Stimulated activated CD4-positive, alpha-beta T cell treated with anti-CD3 and anti-CD28 coated beads, Interleukin-12 subunit alpha, Interleukin-12 subunit beta, amount 100 ng/mL, for 48 hours (primary cell): ENCODE measurements around the gene RNF13.

Experiments used
- DNase-seq, 3 donors: peaks; one replicate each; pipeline ENCODE4 v3.0.0-alpha.2; 2020; ENCODE audit warnings: low read depth in 2 of 3, low spot score in 1 of 3

Gene RNF13

DNA sequence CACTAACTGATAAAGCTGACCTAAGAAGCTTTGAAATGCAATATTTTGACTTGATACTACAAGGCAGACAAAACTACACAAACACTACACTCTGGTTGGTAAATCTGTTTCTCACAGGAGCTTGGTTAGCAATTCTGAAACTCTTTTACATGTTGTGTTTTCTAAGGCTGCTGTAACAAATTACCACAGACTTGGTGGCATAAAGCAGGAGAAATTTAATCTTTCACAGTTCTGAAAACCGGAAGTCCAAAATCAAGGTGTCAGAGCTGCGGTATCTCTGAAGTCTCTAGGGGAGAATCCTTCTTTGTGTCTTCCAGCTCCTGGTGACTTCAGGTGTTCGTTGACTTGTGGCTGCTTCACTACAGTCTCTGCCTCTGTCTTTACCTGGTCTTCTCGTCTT, 170.6 kb downstream of the RNF13 start:
- no peak for DNase-seq

DNA sequence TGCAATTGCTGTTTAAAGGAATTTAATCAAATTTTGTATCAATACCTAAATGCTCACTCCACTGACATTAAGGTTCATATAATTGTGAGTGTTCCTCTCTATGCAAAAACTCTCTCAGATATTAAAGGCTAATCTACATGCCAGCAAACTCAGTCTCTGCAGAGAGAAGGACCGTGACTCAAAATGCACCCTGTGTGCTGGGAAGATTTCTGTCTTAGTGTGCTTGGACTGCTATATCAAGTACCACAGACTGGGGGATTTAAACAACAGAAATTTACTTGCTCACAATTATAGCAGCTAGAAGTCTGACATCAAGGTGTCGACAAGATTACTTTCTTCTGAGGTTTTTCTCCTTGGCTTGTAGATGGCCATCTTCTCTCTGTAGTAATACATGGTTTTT, 176.3 kb downstream of the RNF13 start:
- no peak for DNase-seq

DNA sequence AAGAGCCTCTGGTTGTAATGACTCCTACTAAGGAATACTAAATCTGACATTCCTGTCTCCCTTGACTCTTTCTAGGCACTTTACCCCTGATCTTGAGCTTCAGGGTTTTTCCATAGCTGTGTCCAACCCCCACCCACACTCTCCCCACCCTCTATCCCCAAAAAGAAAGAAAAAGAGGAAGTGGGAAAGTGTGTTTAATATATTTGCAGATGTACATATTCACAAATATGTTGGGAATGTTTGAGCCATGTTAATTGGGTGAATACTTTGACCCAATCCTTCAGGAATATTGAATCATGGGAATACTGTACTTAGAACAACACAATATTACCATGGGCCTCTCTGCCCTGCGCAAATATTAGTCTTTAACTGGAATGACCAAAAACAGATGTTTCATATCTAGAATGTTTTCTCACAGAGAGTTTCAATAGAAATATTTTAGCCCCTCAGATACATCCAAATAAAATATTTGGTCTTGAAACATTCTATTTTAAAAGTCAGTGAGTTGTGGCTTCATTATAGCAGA, 177.5 kb downstream of the RNF13 start:
- no peak for DNase-seq

DNA sequence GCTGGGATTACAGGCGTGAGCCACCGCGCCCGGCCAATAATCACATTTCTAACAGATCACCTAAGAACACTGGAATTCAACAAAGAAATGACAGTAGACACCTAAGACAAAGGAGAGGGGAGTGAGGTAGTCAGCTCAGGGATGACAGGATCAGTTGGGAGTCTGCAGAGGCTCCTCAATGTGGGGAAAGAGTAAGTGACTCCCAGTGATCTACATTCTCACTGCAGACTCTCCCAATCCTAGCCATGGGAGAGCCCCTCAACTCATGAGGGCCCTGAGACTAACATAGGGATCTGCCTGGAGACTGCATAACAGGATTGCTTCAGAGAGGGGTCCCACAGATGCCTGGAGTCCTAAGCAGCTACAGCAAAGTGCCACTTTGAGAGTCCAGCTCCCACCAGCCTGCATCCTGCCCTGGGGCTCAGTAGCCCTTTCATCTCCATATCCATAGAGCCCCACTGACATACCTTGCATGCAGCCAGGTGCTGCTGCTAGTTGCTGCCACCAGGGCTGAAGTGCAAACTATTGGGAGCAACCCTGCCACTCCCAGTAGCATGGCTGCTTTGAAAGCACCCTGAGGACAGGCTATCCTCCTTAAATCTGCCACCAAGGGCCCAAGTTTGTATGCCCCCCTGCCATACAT, 179.5 kb downstream of the RNF13 start:
- no peak for DNase-seq

DNA sequence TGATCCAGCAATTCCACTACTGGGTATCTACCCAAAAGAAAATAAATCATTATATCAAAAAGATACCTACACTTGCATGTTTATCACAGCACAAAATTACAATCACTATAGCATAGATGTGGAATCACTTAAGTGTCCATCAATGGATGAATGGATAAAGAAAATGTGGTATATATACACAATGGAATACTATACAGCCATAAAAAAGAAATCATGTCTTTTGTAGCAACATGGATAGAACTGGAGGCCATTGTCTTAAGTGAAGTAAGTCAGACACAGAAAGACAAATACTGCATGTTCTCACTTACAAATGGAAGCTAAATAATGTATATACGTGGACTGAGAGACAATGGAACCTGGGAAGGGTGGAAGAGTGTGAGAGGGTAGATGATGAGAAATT, 185.9 kb downstream of the RNF13 start:
- DNase-seq, result no peak

DNA sequence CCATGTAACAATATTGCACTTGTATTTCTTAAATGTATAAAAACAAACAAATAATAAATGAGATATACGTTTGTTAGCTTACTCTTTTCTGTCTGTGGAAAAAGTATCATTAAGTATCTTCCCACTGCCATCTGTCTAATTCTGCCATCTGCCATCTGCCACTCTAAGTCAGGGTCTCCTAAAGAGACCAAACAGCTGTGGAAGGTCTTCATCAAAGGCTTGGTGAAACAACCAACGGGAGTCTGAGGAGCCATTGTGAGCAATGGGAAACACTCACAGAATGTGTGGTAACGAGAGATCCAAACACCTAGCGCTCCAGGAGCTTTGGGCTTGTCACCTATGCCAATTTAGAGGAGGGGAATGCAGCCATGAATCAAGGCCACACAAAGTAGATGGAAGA, 186.4 kb downstream of the RNF13 start:
- no peak for DNase-seq

DNA sequence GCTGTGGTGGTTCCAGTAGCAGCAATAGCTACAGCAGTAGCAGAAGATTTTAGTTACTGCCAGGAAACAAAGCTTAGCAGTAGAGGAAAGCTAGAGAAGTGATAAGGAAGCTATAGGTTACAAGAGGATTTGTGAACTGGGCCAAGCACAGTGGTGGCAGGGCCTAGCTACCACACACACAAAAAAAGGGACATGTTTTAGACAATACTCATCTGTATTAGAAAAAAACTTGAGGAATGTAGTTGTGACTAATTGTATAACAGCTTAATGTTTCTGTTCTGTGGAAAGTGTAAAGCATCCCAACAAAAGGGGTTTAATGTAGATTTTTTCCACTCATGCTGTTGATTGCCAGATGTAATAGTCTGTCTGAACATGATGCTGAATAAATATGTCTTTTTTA, 187.6 kb downstream of the RNF13 start:
- no peak for DNase-seq

DNA sequence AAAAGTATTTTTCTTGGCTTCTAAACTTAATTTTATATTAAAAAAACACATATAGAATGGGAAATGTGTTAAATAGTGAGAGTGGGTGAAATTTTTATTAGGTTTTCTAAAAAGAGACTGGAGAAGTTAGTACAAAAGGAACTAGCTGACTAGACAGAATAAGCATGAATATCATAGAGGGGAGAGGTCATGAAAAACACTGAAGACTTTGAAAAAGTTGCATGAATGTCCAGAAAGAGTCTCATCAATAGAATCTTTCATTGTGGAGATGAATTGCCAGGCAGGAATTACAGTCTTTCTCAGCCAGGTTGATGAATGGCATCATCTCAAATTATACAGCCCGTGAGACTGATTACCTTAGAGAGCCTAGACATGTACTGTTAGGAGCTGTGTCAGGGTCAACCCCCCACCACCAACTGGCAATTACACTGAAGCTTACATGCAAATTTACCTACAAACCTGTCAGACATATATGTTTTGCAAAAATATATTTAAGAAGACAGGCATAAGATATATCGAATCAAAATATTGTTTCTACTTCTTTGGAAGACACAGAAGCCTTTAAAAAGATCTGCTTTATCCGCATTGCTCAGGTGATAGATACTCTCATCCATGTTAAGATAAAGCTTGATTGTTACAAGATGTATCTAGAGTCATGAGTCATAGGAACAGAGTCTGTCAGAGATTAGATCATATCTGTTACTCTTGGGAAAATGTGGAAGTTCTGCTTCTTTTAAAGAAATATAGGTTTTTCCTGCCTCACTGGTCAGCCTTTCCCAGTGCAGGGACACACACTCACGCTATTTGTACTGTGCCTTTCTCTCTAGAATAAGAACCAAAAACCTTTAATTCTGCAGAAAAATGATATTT, 192.5 kb downstream of the RNF13 start:
- no peak for DNase-seq

DNA sequence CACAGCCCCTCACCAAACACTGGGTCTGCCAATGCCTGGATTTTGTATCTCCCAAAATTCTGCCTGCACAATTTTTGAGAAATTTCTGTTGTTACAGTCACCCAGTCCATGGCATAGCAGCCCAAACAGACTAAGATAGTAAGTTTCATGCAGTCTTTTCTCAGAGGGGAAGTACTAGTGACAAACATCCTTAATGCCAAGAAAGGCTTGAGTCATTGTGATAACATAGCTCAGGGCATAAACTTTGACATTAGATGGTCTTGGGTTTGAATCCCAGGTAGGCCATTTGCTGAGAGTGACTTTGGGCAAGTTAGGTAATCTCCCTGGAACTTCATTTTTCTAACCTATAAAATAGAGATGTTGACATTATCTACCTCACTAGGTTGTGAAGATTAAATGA, 193.8 kb downstream of the RNF13 start:
- DNase-seq, result no peak
